Cardiac fibroblast (primary cell): ENCODE data around the gene RAC3.
A peak's percentile ranks its signal among the peaks of the same experiment; 100 is the strongest.

Experiments
- DNase-seq, 2 donors: peaks; one replicate each; pipeline versions ENCODE4 v3.0.0 to v3.0.0-alpha.2; 2010; ENCODE audit warnings: low read depth in 2 of 2
- H3K4me3 ChIP-seq, 2 donors: replicated peaks in 1 of 2; 1 replicate in 1 of 2; 2 replicates in 1 of 2; pipeline ENCODE4 v1.5.1; 2011; ENCODE audit warnings: low read depth in 2 of 2, low read length in 2 of 2, mild to moderate bottlenecking in 2 of 2, moderate library complexity in 1 of 2
- TF ChIP-seq, protein P1 (sequence below): IDR thresholded peaks from one replicate; pipeline ENCODE4 v1.5.1; 2011; ENCODE audit warnings: low read depth, mild to moderate bottlenecking, low read length, inconsistent platforms

The RAC3 gene

DNA sequence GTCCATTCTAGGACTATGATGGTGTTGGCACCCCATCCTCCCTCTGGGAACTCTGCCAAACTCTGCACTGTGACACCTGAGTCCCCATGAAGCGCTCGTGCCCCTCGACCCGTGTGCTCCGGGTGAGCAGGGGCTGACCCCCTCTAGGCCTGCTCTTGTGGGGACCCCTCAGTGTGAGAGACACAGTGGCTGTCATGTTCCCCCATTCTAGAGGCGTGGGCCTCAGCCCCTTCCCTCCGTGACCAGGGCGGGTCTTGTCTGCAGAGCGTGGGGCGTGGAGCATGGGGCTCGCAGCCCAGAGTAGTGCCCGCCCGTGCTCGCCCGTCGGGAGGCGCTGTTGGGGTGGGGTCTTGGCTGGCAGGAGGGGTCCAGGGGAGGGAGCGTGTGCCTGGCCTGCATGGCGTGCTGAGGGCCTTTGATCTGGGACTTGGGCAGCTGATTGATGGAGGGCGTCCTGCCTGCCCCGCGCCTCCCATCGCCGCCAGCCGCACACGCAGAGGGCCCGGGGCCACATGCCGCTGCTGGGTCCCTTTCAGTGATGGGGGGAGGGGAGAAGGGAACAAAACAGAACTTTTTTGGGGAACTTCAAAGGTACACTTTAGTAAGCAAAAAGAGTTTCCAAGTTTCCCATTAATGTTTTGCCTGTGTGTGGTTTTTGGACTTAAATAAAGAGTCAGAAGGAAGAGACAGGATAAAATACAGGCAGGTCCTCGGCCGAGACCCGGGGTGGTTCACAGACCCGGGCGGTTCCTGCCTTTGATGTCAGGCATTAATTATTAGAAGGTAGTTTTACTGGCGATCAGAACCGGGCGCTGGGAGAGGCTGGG lies 31.3 kb upstream of the RAC3 start:
- H3K4me3 ChIP-seq = no peak overlapping the region
- DNase-seq = no peak
- TF ChIP-seq, protein P1, sequence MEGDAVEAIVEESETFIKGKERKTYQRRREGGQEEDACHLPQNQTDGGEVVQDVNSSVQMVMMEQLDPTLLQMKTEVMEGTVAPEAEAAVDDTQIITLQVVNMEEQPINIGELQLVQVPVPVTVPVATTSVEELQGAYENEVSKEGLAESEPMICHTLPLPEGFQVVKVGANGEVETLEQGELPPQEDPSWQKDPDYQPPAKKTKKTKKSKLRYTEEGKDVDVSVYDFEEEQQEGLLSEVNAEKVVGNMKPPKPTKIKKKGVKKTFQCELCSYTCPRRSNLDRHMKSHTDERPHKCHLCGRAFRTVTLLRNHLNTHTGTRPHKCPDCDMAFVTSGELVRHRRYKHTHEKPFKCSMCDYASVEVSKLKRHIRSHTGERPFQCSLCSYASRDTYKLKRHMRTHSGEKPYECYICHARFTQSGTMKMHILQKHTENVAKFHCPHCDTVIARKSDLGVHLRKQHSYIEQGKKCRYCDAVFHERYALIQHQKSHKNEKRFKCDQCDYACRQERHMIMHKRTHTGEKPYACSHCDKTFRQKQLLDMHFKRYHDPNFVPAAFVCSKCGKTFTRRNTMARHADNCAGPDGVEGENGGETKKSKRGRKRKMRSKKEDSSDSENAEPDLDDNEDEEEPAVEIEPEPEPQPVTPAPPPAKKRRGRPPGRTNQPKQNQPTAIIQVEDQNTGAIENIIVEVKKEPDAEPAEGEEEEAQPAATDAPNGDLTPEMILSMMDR = no peak

DNA sequence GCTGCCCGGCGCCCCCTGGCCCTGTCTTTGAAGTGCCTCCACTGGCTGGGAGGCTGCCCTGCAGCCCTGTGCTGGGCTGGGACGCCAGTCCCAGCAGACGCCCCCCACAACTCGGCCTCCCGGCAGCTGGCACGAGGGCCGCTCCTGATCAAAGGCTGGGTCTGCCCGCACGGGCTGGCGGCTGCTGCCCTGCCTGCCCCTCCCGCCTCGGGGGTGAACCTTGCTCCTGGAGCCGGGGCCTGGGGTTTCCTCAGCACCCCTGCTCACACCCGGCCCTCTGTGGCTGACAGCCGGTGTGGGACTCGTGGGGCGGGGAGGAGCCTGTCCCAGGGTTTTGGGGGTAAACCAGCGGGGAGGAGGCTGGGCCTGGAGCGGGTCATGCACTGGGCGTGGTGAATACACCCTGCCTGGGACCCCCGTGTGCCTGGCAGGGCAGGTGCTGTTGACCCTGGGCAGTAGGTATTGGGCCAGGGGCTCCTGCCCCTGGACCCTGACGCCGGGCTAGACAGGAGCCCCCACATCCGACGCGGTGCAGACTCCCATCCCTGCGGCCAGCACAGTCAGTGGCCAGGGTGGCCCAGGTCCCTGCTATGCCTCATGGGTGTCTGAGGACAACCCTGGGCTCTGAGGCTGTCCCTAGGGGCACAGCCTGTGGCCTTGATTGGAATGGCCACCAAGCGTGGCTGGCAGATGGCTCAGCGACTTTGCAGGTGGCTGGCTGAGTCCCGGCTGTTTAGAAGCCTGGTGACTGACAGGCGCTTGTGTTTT lies 30.5 kb upstream of the RAC3 start:
- no peak for DNase-seq
- TF ChIP-seq, protein P1 = no peak
- H3K4me3 ChIP-seq = no peak overlapping the region

DNA sequence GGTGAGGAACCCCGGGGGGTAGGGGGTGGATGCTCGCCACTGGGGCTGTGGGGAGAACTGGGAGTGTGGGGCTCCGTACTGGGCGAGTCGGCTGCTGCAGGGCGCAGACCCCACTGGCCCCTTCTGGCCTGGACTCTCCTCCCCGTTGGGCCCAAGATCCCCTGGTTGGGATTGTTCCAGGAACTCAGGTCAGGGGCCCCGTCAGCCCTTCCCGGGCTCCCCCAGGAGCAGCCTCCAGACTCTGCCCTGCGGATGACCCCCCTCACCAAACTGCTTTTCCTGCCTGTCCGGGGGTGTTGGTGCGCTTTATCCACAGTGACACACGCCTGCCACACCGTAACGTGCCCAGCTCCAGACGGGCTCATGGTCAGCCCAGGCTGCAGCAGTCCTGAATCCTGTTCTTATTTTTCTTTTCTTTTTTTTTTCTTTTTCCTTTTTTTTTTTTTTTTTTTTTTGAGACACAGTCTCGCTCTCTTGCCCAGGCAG lies 29.9 kb upstream of the RAC3 start:
- no peak overlapping the region for H3K4me3 ChIP-seq
- TF ChIP-seq, protein P1 = no peak
- no peak for DNase-seq

DNA sequence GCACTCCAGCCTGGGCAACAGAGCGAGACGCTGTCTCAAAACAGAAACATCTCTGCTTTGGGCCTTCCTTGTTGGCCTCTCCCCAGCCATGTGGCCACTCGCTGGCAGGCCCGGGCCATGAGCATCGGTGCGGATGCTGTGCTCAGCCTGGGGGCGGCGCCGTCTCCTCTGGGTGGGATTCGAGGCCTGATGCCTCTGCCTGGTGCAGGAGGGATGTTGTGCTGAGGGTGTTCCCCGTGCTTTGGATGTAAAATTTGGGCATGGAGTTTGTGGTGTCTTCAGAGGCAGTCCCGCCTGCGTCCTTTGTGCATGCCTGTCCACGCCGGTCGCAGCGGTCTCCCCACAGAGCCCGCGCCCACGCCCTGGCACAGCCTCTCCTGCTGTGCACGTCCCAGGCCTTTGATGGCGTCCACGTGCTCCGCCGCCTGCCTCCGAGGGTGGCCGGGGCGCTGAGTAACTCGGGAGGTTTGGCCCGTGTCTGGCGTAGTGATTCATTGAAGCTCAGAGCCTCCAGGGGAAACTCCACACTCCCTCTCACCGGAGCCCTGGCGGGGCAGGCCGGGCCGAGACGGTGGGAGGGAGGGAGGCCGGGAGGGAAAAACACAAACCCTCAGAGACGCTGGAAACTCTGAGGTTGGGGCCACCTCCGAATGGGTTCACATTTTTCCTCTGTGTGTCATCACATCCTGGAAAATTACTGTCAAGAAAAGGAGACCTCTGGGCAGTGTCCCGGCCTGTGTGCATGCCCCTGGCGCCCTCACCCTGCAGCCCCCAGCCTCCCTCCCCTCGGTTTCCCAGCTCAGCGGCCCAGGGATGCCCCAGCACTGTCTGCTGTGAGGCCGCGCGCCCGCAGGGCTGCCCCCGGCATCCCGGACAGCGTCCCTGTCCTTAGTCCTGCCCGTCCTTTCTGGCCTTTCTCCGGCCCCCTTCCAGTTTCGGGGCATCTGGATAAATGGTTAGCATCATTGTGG lies 27.8 kb upstream of the RAC3 start:
- peak; percentile 92 to 97 for DNase-seq
- H3K4me3 ChIP-seq = no peak overlapping the region
- TF ChIP-seq, protein P1 = no peak

DNA sequence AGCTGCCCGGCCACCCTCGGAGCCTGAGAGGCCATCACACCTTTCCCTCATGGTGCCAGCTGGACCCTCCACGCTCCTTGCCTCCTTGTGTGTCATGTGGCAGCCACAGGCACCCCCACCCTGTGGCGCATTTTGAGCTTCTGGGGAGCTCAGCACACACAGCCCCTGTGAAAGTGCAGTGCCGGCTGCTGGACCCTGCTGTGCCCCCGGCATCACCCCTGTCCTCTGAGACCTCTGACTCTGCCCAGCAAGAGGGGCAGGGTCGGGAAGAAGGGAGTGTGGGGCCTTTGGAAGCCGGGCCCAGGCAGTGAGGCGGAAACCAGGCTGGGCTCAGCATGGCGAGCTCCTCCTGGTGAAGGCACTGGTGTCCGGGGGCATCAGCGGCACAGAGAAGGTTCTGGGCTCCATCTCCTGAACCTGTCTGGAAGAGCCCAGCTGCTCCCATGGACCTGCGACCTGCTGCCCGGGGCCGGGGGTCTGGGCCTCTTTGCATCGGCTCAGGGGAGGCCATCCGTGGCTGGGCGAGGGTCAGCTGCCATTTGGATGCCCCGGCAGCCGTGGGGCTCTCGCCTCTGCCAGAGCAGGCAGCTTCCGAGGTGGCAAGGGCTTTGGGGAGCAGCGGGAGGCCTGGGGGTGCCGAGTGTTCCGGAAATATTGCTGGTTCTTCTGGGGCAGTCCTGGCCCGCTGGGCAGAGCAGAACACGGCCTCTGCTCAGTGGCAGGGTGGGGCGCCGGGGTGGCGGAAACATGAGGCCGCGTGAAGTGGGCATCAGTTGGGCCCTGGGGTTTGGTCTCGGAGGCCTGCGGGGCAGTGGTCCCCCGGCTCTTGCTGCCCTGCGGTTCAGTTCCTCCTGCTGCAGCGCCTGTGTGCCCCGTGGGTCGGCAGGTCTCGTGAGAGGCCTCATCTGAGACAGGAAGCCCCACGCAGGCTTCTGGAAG lies 26.7 kb upstream of the RAC3 start:
- no peak overlapping the region for H3K4me3 ChIP-seq
- no peak for DNase-seq
- TF ChIP-seq, protein P1 = no peak
